Ovary (tissue), 3 donors: ENCODE data around the gene AIFM1.

Experiments used
- POLR2A ChIP-seq: fragments of 450-650 bp; IDR thresholded peaks from one replicate; pipeline ENCODE4 v1.6.1; 2017; ENCODE audit warnings: antibody characterized with exemption, mild to moderate bottlenecking, moderate library complexity
- TF ChIP-seq, protein P1 (sequence below), 3 donors: fragments of 450-650 bp in 2 of 3; fragments of 200-600 bp in 1 of 3; IDR thresholded peaks; one replicate each; pipeline versions ENCODE4 v1.5.1 to v1.8.0; 2016 to 2022; ENCODE audit warnings: antibody characterized with exemption in 3 of 3, mild to moderate bottlenecking in 1 of 3
- donor health status: DM: no; HTN: no; CAD: no.

DNA sequence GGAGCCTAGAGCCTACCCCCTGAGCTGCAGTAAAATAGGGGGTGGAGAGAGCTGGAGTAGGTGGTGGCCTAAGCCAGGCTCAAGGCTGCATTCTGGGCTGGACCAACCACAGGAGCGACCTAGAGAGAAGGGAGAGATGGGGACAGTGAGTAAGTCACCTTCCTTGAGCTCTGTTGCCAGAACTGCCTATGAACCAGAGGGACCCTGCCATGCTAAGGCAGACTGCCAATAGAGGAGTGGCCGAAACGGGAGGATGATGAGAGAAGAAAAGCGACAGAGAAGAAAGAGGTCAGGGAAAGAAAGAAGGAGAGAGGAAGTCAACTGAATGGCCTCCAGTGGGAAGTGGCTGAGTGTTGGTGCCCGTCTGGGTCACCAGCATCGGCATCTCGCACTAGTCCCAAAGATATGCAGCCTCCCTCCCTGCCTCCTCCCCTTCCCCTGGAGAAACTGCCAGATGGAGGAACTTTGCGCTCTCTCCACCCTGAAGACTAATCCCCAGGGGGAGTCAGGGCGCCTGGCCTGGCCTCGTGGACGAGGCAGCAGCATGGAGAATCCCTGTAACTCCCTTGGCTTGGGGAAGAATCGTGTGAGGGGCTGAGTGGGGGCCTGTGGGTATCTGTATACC, 84.1 kb downstream of the AIFM1 start:
- TF ChIP-seq, protein P1, sequence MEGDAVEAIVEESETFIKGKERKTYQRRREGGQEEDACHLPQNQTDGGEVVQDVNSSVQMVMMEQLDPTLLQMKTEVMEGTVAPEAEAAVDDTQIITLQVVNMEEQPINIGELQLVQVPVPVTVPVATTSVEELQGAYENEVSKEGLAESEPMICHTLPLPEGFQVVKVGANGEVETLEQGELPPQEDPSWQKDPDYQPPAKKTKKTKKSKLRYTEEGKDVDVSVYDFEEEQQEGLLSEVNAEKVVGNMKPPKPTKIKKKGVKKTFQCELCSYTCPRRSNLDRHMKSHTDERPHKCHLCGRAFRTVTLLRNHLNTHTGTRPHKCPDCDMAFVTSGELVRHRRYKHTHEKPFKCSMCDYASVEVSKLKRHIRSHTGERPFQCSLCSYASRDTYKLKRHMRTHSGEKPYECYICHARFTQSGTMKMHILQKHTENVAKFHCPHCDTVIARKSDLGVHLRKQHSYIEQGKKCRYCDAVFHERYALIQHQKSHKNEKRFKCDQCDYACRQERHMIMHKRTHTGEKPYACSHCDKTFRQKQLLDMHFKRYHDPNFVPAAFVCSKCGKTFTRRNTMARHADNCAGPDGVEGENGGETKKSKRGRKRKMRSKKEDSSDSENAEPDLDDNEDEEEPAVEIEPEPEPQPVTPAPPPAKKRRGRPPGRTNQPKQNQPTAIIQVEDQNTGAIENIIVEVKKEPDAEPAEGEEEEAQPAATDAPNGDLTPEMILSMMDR (IDR thresholded peaks at IDR 0.05), result no peak
- no peak for TF ChIP-seq POLR2A
